HCT116 (cell line): ENCODE measurements around the gene GALNT18. TPM values are rescaled to one million over a fixed set of nuclear protein-coding genes. Genes with fewer than 3 reads are reported as not detected.

Experiments used
- ATAC-seq: fragments of 200-7000 bp; cut with Tn5 transposase; 2 replicates; pipeline ENCODE4 v1.9.1; 2020; ENCODE audit warnings: mild to moderate bottlenecking, moderate library complexity
- BruUV-seq: library from RNA; stranded (reverse); fragments of 400-500 nt; replicated peaks from 2 replicates; lab custom pipeline; 2021; lab: Mats Ljungman, UMichigan
- CTCF ChIA-PET: fragments of 300-600 bp; sonication (Branson Sonifier 250); formaldehyde crosslinking; loops from one replicate; lab custom pipeline; 2021; ENCODE audit warnings: antibody characterized with exemption; lab: Charles Lee
- POLR2A ChIA-PET: fragments of 300-600, 350-600 bp; sonication (Branson Sonifier 250); formaldehyde crosslinking; loops from one replicate; lab custom pipeline; 2021; ENCODE audit warnings: antibody characterized with exemption; lab: Charles Lee
- RAD21 ChIA-PET, 2 experiments: fragments of 300-600 bp; sonication (Branson Sonifier 250); formaldehyde crosslinking; loops; one replicate each; lab custom pipeline; 2023; ENCODE audit warnings: low total read pairs in 2 of 2; ENCODE audit not compliant: uncharacterized antibody in 2 of 2, unreplicated experiment in 2 of 2, low non-redundant PET in 1 of 2; lab: Charles Lee
- DNase-seq: peaks from one replicate; pipeline ENCODE4 v3.0.0-alpha.2; 2010; ENCODE audit warnings: low read depth, low spot score
- H2AFZ ChIP-seq: fragments of 200-600 bp; shearing (Covaris generic), sonication (generic); 2 replicates; pipeline ENCODE4 v1.6.1; 2017; ENCODE audit warnings: low read depth, mixed run types, mixed read lengths, antibody characterized with exemption, low read length; ENCODE audit not compliant: poor library complexity, severe bottlenecking
- H3K27ac ChIP-seq: 2 replicates; pipeline ENCODE4 v1.5.1; 2012; ENCODE audit warnings: low read depth, low read length
- H3K27me3 ChIP-seq: fragments of 200-600 bp; sonication (generic); 2 replicates; pipeline ENCODE4 v1.6.1; 2016; ENCODE audit warnings: mixed run types, low read length, mixed read lengths; ENCODE audit not compliant: insufficient read depth
- H3K36me3 ChIP-seq, 2 experiments: fragments of 200-500 bp in 1 of 2; fragments of 200-600 bp in 1 of 2; sonication (Bioruptor generic) in 1 of 2; sonication (generic) in 1 of 2; 2 replicates each; pipeline versions ENCODE4 v1.5.1 to v1.6.1; 2014 to 2016; ENCODE audit warnings: low read length in 2 of 2, inconsistent platforms in 1 of 2, mixed read lengths in 1 of 2, mixed run types in 1 of 2; ENCODE audit not compliant: insufficient read depth in 2 of 2, control insufficient read depth in 1 of 2
- H3K4me1 ChIP-seq, 2 experiments: fragments of 200-600 bp in 1 of 2; sonication (generic) in 1 of 2; 2 replicates each; pipeline versions ENCODE4 v1.5.1 to v1.6.1; 2012 to 2017; ENCODE audit warnings: low read length in 2 of 2, inconsistent platforms in 1 of 2, mild to moderate bottlenecking in 1 of 2, mixed read lengths in 1 of 2, mixed run types in 1 of 2, moderate library complexity in 1 of 2; ENCODE audit not compliant: insufficient read depth in 2 of 2, control insufficient read depth in 1 of 2
- H3K4me2 ChIP-seq: fragments of 200-600 bp; sonication (generic); 2 replicates; pipeline ENCODE4 v1.6.1; 2017; ENCODE audit warnings: mixed run types, low read length, mixed read lengths
- H3K4me3 ChIP-seq, 2 experiments: fragments of 200-600 bp in 1 of 2; sonication (generic) in 1 of 2; replicated peaks in 1 of 2; 2 replicates each; pipeline ENCODE4 v1.5.1; 2011 to 2016; ENCODE audit warnings: low read length in 2 of 2, control low read depth in 1 of 2, low read depth in 1 of 2, mild to moderate bottlenecking in 1 of 2, mixed read lengths in 1 of 2, mixed run types in 1 of 2
- H3K79me2 ChIP-seq: fragments of 200-600 bp; sonication (generic); 2 replicates; pipeline ENCODE4 v1.6.1; 2017; ENCODE audit warnings: mild to moderate bottlenecking, mixed run types, low read length, moderate library complexity, mixed read lengths; ENCODE audit not compliant: insufficient read depth
- H3K9ac ChIP-seq: fragments of 200-600 bp; sonication (generic); 2 replicates; pipeline ENCODE4 v1.6.1; 2016; ENCODE audit warnings: low read length, mixed read lengths
- H3K9me2 ChIP-seq: fragments of 200-600 bp; sonication (generic), shearing (Covaris generic); 2 replicates; pipeline ENCODE4 v1.6.1; 2017; ENCODE audit warnings: mixed run types, mild to moderate bottlenecking, moderate library complexity; ENCODE audit not compliant: insufficient read depth
- H3K9me3 ChIP-seq, 2 experiments: fragments of 200-500 bp in 1 of 2; fragments of 200-600 bp in 1 of 2; sonication (Bioruptor generic) in 1 of 2; sonication (generic) in 1 of 2; 2 replicates each; pipeline ENCODE4 v1.6.1; 2014 to 2017; ENCODE audit warnings: low read length in 2 of 2, mixed read lengths in 2 of 2, inconsistent platforms in 1 of 2, low read depth in 1 of 2, mild to moderate bottlenecking in 1 of 2, mixed run types in 1 of 2, moderate library complexity in 1 of 2; ENCODE audit not compliant: control insufficient read depth in 1 of 2, insufficient read depth in 1 of 2
- H4K20me1 ChIP-seq: fragments of 200-600 bp; sonication (generic), shearing (Covaris generic); 2 replicates; pipeline ENCODE4 v1.6.1; 2017; ENCODE audit warnings: mixed run types, mild to moderate bottlenecking, moderate library complexity; ENCODE audit not compliant: insufficient read depth
- ATF3 ChIP-seq: IDR thresholded peaks from 2 replicates; pipeline ENCODE4 v1.6.1; 2012
- CTCF ChIP-seq, 3 experiments: fragments of 200-600 bp in 1 of 3; sonication (generic) in 1 of 3; IDR thresholded peaks in 2 of 3; conservative IDR thresholded peaks in 1 of 3; 2 replicates each; pipeline ENCODE4 v1.5.1; 2012 to 2017; ENCODE audit warnings: low read depth in 2 of 3, low read length in 2 of 3, antibody characterized with exemption in 1 of 3, borderline replicate concordance in 1 of 3, control low read depth in 1 of 3, mild to moderate bottlenecking in 1 of 3, mixed read lengths in 1 of 3, mixed run types in 1 of 3, moderate library complexity in 1 of 3; ENCODE audit not compliant: insufficient read depth in 1 of 3
- EGR1 ChIP-seq: IDR thresholded peaks from 2 replicates; pipeline ENCODE4 v1.6.1; 2012; ENCODE audit warnings: low read depth
- ELF1 ChIP-seq: IDR thresholded peaks from 2 replicates; pipeline ENCODE4 v1.6.1; 2012; ENCODE audit warnings: low read depth, borderline replicate concordance
- EZH2 ChIP-seq: fragments of 200-600 bp; sonication (generic); IDR thresholded peaks from 2 replicates; pipeline ENCODE4 v1.6.1; 2017; ENCODE audit warnings: antibody characterized with exemption, mixed run types
- EZH2phosphoT487 ChIP-seq: fragments of 200-600 bp; IDR thresholded peaks from 2 replicates; pipeline ENCODE4 v1.6.1; 2018; ENCODE audit warnings: antibody characterized with exemption, borderline replicate concordance
- JUND ChIP-seq: IDR thresholded peaks from 2 replicates; pipeline ENCODE4 v1.6.1; 2012
- POLR2A ChIP-seq: IDR thresholded peaks from 2 replicates; pipeline ENCODE4 v1.7.0; 2011; ENCODE audit warnings: borderline replicate concordance; ENCODE audit not compliant: insufficient read depth, insufficient read length; ENCODE audit errors: extremely low read depth
- POLR2AphosphoS5 ChIP-seq: IDR thresholded peaks from 2 replicates; pipeline ENCODE4 v1.6.1; 2011; ENCODE audit warnings: mild to moderate bottlenecking, low read depth, low read length, moderate library complexity
- RAD21 ChIP-seq: IDR thresholded peaks from 2 replicates; pipeline ENCODE4 v1.6.1; 2012; ENCODE audit warnings: low read depth, mild to moderate bottlenecking
- SP1 ChIP-seq: IDR thresholded peaks from 2 replicates; pipeline ENCODE4 v1.6.1; 2012; ENCODE audit warnings: low read depth
- TCF7L2 ChIP-seq: IDR thresholded peaks from 2 replicates; pipeline ENCODE4 v1.7.0; 2011; ENCODE audit warnings: borderline replicate concordance, inconsistent platforms; ENCODE audit not compliant: insufficient read depth, insufficient read length; ENCODE audit errors: extremely low read depth
- YY1 ChIP-seq: IDR thresholded peaks from 2 replicates; pipeline ENCODE4 v1.6.1; 2011; ENCODE audit warnings: low read length, low read depth, moderate library complexity, mild to moderate bottlenecking; ENCODE audit not compliant: insufficient replicate concordance; ENCODE audit errors: extremely low read depth
- ZBTB33 ChIP-seq: IDR thresholded peaks from 2 replicates; pipeline ENCODE4 v1.6.1; 2011; ENCODE audit warnings: mild to moderate bottlenecking, low read length, moderate library complexity; ENCODE audit not compliant: insufficient replicate concordance; ENCODE audit errors: extremely low read depth
- intact Hi-C: fragments of 100-400 bp; cut with micrococcal nuclease; formaldehyde crosslinking; loops from 2 replicates; pipeline ENCODE4 v1.10.0; 2022
- total RNA-seq: library from RNA; stranded (reverse); gene quantifications from one replicate; pipeline ENCODE4 v1.2.1, GENCODE V29; 2021; ENCODE audit not compliant: unreplicated experiment

GALNT18 gene
- total RNA-seq, 1 experiment from 2014 or later, result 19.9 TPM

- no peak for TF ChIP-seq CTCF (IDR thresholded peaks at IDR 0.05 in 2 of 3, conservative IDR thresholded peaks at IDR 0.05 in 1 of 3; ENCODE audit: borderline replicate concordance in 1 of 3, insufficient read depth in 1 of 3, low read depth in 2 of 3, low read length in 2 of 3)
- no peak for TF ChIP-seq SP1
- TF ChIP-seq RAD21, result no peak
Observed at GRCh38 chr11:11293798-11294550, 327.8 kb downstream of the GALNT18 start (continued).

- intact Hi-C loops, result no loop called here
- H3K4me2 ChIP-seq, result no peak overlapping the region
- no peaks in the 10 kb centered on the region for H3K9me3 ChIP-seq
- H3K9me2 ChIP-seq, result no peaks in the 10 kb centered on the region
- H3K9ac ChIP-seq, result no peak overlapping the region
- H4K20me1 ChIP-seq, result no peaks in the 10 kb centered on the region
- ChIA-PET RAD21 (no interaction called here), POLR2A (no interaction called here), CTCF (no interaction called here)
- BruUV-seq, result no TSS peak
- H3K4me3 ChIP-seq, result no peak overlapping the region
- no peaks in the 10 kb centered on the region for H3K27me3 ChIP-seq
- H3K4me1 ChIP-seq, result no peaks in the 10 kb centered on the region
- TF ChIP-seq EGR1 (no peak), JUND (no peak), CTCF (IDR thresholded peaks at IDR 0.05 in 2 of 3, conservative IDR thresholded peaks at IDR 0.05 in 1 of 3; ENCODE audit: borderline replicate concordance in 1 of 3, insufficient read depth in 1 of 3, low read depth in 2 of 3, low read length in 2 of 3) (no peak), YY1 (no peak), ZBTB33 (no peak), POLR2AphosphoS5 (no peak), SP1 (no peak), EZH2phosphoT487 (no peak), ELF1 (no peak), POLR2A (no peak), ATF3 (no peak), TCF7L2 (no peak), RAD21 (no peak), EZH2 (no peak)
- no peak for DNase-seq
- no peaks in the 10 kb centered on the region; a peak in 1 of 4 replicates for H3K36me3 ChIP-seq
- ATAC-seq, result no peak
- H2AFZ ChIP-seq, result no peak overlapping the region
- no peak overlapping the region for H3K27ac ChIP-seq
- H3K79me2 ChIP-seq, result no peaks in the 10 kb centered on the region
Observed at GRCh38 chr11:11292839-11293238, 329.0 kb downstream of the GALNT18 start.
